Muscle of back (tissue), 11 donors: ENCODE measurements around the gene CADM2. TPM values are rescaled to one million over a fixed set of nuclear protein-coding genes. Genes with fewer than 3 reads are reported as not detected.

Source experiments
- DNase-seq, 3 donors: peaks; one replicate each; pipeline versions ENCODE4 v3.0.0 to v3.0.0-alpha.2; 2013
- polyA plus RNA-seq, 10 donors: library from polyadenylated mRNA; unstranded; fragments of 120-200 nt; gene quantifications; one replicate each; pipeline ENCODE4 v1.2.1, GENCODE V29; 2013; ENCODE audit not compliant: insufficient read length in 10 of 10

The CADM2 gene
- polyA plus RNA-seq, 10 donors = 3.9 to 12.4 (median 6.0) TPM

DNA sequence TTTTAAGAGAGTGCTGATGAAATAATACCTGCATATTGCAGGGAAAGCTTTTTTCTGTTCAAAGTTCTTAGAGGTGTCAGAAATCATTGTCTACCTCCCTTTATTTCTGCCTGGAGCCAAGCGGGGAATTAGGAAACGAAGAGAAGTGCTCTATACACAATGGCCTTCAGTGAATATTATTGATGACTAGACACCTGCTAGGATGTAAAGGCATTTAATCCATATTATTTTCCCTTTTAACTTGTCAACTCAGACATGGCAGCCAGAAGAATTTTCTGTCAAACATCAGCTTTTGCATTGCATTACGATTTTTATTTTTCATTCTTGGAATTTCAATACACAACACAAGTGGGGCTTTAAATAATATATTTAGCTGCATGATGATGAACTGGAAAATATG, 24.7 kb downstream of the CADM2 start:
- DNase-seq = no peak

DNA sequence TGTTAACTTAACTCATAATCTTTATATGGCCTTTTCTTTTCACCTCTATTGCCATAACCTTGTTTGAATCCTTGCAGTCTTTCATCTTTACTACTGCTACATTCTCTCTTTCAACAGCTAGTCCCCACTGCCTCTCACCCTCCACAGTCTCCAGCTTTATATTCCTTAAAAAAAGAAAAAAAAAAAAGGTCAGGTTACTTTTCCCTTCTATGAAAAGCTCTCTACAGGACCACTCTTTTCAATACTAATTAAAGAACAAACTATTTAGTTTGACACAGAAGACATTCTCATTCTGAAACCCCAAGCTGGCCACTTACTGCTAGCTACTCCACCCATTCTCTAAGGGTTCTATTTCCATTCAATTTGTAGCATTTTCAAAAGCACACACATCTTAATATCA, 25.6 kb downstream of the CADM2 start:
- DNase-seq = no peak

DNA sequence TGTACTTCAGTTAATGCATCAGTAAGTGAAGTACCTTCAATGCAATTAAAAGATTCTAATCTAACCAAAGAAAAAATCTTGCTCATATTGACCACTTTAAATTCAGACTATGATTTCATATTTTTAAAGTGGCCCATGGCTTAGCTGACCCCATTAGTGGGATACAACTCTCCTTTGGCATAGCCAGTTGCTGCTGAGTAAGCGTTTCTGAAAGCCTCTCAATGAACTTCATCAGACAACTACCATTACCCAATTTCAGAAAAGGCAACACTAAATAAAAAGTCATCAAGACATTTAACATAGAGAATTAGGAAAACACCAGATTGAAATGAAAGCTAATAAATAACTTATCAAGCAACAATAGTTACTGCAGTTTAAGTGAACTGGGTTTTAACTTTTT, 27.0 kb downstream of the CADM2 start:
- DNase-seq = no peak

DNA sequence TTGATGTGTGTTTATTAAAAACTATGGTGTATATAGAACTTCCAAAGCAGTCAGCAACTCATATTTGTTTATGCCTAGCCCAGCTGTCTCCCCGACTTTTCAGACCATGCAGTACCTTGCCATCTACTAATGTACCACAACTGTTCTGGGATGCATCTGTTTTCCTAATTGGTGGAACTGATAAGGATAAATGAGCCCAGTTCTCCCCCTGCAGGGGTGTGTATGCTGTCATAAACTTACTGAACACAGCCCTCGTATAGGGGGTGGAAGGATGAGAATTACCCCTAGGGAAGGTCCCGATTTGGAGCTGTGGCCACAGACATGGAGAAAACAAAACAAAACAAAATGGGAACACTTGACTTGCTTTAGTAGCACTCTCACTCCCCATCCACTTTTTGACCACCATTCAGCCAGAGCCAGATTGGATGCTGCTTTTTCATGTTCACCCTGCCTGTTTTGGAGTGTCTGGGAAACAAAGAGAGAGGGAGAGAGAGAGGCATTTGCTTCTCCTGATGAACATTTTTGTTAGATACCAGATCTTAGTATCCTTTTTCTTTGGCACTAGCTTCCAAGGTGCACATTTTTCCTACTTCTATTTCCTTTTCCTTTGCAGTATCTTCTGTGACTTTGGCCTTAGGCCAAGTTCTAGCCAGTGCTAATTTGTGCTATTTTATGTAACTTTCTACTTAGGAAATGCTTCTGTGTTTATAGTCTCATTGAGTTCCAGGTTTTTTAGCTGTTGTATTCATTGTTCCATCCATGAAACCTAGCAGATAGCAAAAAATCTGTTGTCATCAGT, 29.1 kb downstream of the CADM2 start:
- peak in 2 of 3 donors; percentile 32 to 57 for DNase-seq

DNA sequence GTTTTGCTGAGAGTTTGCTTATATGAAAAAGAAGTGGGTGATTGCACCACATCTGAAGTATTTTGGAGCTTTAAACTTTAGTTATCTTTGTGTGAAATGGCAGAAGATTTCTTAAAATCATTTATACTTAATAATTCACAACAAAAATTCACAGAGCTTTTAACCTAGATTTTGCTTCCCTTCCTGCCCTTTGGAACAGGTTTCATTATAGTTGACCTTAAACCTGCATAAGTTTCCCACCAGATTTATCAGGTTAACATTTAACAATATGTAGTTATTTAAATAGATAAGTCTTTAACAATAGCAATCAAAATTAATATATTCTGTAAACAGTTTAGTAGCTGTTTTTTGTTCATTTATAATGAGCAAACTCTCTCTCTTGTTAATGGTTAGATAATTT, 30.3 kb downstream of the CADM2 start:
- no peak for DNase-seq

DNA sequence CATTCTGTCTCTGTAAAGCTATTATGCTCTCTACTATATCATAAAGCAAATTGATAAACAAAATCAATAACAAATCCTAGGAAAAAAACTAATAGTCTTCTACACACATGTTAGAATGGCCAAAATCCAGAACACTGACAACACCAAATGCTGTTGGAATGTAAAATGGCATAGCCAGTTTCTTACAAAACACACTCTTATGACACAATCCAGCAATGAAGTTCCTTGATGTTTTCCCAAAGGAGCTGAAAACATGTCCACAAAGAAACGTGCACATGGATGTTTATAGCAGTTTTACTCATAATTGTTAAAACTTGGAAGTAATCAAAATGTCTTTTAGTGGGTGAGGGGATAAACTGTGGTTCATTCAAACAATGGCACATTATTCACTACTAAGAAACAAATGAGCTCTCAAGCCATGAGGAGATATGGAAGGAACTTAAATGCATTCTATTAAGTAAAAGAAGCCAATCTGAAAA, 32.7 kb downstream of the CADM2 start:
- no peak for DNase-seq

DNA sequence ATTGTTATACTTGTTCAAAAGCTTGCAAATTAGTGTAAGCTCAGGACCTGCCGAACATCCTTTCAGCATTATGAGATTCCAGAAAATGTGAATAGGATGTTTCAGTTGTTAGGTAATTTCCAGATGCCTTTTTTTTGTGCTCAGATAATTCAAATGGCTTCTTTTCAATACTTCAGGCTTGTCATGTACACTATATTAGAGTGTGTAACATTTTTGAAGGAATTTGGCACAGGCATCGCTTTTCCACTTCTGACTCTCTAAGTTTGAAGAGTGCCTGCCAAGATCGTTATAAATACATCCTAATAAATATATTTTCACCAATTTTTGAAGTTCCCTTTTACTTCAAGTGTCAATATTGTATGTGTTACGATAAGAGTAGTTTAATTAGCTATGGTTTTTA, 35.2 kb downstream of the CADM2 start:
- DNase-seq = no peak

DNA sequence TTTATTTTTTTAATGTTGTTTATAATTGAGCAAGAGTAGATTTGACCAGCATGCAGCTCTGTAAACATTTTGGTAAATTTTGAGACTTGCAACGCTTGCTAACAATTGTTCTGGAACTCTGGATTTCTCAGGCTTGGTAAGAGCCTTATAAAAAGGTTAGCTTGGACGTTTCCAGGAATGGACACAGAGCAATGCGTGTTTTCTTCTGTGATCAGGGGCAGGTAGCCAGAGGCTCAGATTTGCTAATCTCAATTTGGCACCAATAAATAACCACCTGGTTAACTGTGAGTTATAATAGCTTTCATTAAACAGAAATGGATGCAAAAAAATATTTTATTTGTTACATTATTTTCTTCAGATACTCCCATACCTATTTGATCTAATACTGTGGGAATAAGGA, 39.8 kb downstream of the CADM2 start:
- no peak for DNase-seq

DNA sequence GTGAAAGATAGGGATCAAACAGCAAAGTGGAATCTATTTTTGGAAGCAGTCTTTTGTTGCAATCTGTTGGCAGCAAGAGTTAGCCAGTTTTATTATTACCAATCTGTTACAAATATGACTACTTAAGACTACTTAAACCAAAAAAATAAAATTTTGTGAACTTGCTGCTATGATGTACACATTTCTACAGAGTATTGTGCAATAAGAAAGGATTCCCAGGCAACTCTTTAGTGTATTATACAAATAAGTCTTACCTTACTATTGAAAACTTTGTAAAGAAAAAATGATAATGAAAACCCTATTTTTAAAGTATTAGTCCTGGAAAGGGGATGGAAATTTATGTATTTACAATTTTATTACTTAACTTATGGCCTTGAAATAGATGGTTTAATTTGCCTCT, 44.7 kb downstream of the CADM2 start:
- no peak for DNase-seq

DNA sequence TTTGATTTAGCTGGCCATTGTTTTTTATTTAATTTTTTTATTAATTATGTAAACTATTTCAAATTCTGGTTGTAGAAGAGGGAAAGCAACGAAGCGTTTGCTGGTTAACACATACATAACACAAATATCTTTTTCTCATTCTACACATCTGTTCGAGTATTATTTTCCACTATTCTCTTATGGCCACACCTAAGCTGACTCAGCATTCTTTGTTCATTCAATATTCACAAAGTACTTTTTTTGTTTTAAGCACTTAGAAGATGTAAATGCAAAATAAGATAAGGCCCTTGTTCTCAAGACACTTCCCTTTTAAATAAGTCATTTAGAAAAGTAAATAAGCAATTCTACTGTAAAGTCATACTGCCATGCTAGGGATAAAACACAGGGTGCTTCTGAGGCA, 45.4 kb downstream of the CADM2 start:
- no peak for DNase-seq

DNA sequence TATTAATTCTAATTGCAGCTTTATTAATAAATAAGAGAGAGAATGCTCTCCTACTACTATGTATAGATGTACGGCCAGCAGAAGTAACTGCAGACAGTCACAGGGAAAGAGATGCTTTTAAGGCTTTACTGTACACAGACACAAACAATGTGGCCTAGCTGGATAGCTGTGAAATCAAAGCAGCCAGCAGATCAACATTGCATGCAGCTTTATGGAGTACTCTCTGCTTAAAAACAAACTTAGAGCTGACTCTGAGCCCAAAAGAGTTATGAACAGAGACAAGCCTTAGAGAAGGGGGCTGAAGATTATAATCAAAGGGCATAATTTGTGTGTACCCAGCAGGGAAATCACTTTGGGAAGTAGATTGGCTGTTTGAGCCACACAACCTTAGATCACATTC, 47.2 kb downstream of the CADM2 start:
- DNase-seq = no peak

DNA sequence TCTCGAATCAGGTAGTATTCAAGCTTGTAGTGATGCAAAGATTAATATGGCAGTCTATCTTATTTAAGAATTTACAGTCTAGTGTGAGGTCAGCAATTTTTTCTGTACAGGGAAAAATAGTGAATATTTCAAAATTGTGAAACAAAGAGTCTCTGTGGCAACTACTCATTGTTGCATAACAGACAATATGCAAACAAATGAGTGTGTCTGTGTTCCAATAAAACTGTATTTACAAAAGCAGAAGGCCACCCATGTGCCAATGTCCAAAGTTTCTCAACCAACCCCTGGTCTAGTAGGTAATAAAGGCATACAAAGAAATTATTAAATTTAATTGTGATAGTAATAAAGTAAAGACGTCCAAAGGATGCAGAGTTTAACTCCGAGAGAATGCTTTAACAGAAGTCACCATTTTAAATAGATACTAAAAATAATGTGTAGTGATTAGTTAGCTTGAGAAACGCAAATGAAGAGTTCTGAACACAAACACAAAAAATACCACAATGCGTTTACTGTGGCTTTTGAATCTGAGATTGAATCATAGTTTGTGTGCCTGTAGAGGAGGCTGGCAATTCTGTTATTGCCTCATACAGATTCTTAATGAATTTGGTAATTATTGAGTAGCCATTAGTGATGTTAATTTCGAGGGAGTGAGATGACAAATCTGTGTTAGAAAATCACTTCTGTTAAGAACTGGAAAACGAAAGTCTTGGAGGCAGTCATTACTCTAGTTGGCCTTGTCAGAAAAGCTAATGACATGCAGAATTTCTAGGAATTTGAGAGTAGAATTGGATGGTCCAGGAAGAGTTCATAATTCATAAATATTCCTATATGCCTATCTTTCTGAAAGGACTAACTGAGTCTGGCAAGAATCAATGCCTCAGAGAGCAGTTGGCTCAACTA, 48.7 kb downstream of the CADM2 start:
- DNase-seq = no peak

DNA sequence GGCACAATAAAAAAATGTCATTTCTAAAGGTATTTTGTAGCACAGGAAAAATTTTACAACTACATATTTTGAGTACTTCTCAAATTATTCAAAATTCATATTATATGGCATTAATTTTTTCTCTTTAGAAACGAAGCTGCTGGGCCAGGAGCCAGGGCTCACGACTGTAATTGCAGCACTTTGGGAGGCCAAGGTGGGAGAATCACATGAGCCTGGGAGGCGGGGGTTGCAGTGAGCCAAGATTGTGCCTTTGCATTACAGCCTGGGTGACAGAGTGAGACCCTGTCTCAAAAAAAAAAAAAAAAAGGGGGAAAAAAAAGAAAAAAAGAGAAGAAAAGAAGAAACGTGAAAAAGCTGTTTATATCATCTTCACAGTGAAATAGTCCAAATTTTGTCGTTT, 62.0 kb downstream of the CADM2 start:
- DNase-seq = no peak

DNA sequence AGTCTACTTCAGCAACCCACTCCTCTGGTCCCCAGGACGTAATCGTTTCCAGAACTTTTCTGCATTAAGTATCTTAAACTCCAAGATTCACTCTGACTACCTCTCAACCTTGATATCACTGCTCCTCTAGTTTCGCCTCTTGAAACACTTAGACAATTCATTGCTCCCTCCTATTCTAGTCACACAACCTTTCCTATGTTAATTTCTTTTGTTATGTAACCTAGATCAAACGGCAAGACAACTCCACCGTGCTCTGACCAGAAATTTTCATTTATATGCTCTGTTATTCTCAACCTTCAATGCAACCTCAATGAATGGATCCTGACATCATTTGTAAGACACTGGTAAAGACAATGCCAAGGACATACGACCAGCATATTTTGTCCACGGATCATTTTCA, 71.3 kb downstream of the CADM2 start:
- DNase-seq = no peak

DNA sequence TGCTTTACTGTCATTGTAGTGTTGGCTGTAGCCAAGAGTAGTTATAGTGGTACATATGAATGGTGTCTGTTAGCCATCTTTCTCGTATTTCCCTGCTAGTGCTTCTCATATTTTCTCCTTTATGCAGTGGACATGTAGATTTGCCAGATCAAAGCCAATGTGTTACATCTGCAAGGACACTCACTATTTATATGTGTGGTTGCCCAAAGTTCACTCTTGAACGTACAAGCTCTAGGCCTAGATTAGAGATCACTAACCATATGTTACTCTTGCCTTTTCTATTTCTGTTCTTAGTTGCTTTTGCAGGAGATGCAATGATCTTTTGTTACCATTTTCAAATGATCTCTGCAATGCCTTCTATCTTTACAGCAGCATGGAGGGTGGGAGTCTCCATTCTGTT, 78.4 kb downstream of the CADM2 start:
- DNase-seq = no peak

DNA sequence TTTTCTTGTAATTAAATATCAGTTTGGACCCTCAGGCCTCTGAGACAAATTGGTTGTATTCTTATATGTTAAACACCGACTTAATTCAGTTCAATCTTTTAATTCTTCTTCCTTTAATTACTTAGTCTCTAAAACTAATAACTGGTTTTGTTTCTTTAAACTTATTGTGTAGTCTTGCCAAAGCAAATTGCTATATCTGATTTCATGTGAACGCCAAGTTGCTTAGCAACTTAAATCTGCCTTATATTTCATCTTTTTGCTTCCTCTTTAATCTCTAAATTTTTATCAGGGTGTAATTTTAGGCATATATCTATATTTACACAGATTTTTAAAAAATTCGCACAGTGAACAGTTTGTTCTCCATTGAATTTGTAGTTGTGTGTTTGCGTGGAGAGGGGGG, 82.2 kb downstream of the CADM2 start:
- DNase-seq = no peak

DNA sequence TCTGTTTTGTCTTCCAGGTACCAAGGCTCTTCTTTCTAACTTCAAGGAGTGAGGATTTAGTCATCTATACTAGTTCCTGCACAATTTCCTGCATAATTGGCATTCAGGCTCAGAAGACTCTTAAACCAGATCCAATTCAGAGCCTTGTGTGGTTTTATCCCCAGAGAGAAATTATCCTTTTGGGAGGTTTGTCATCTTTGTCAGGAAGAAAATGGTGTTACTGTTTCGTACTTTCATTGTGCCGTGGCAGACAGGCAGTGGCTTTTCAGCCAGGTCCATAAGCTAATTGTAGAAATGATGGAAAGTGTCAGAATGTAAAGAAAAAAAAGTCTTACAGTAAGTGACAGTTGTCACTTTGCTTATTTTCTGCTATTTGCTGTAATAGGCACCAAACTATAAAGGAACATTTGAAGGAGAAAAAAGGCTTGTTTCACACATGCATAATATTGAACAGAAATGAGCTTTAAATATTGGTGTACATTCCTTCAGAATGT, 82.8 kb downstream of the CADM2 start:
- DNase-seq = no peak

DNA sequence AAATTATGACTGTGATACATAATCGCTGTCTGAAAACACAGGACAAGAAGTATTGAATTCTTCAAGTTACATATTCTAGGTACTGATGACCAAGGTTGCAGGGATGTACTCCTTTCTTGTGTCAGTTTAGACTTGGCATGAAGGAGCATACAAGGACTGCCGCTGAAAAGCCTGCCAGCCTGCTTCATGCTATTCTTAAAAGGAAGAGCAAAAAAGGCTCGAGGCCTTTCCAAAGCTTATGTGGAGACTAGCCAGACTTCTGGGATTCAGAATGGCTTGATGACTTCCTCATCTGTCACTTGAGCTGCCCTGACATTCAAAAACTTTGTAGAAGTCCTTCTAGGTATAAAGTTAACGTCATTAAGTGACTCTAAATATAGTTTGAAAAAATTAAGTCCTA, 92.0 kb downstream of the CADM2 start:
- DNase-seq = no peak

DNA sequence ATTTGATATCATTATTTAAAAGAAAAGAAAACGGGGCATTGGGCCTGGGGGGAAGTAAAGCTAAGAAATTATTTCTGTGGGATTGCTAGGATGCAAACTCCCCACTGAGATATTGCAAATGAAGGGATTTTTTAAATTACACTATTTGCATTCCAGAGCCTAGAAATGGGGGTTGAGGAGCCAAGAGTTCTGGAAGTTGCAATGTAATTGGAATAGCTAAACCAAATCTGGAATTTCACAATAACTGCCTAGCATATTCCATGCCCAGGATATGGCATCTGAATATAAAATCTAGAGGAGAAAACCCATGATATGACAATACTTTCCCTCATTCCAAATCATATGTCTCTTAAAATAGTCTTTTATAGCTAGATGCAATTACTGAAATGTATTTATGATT, 93.0 kb downstream of the CADM2 start:
- DNase-seq = peak in 1 of 3 donors; percentile 18

DNA sequence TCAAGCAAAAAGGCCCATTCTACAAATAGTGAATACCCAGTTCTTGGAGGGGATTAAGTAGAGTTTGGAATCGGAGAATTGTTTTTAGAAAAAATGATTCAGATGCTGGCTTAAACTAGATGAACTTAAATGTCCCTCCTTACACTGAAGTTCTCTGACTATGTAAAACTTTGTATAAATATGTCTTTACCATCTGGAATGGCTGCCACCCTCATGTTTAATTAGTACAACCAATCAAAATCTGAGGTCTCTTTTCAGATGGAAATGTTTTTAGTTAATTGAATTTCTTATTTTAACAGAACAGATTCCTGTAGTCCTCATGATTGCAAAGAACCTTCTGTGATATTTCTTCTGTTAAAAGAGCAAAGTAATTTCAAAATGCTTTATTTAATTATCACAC, 94.8 kb downstream of the CADM2 start:
- no peak for DNase-seq

DNA sequence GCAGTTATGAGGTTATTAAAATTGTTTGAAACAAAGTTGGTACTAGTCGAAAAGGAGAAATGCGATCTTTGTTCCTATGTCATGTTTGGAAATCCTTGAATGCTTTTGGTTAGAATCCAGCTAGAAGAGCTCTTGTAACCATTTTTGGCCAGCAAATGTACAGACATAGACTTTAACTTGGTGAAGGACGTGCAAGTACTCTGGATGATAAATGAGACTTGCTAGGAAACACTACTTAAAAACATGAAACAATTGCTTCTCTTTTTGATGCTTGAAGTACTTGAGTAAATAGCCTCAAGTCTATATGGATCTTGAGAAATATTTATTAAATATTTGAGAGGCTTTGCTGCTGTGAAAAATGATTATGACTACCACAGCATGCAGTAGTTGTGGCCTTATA, 95.8 kb downstream of the CADM2 start:
- DNase-seq = no peak

DNA sequence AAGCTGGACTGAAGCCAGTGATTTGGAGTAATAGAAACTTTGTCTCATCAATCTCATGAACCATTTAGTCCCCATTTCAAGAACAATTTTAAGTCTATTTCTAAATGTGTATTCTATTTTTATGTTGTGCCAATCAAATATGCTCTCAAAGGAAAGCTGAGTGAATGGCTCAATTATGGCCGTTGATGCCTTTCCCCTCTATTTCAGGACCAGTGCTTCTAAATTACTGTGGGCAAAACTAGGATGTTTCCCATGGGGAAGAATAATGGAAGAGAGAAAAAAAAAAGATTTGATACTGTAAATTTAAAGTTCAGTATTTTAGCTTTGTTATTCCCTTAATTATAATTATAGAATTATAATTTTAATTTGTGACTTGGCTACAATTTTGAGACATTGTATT, 110.1 kb downstream of the CADM2 start:
- no peak for DNase-seq

DNA sequence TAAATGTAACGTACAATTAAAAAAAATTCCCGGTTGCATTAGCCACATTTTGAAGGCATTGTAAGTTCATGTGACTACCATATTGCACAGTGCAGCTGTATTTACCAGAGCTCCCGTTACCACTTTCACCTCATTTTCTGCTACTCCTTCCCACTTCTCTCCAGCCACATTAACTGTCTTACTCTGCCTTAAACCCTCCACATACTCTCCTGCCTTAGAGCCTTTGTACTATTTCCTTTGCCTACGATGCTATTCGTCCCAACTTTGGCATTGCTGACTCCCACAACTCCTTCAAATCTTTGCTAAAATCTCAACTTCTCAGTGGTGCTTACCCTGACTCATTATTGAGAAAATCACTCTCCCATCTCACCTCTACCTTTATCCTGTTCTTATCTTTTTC, 115.2 kb downstream of the CADM2 start:
- DNase-seq = no peak
